OCI-LY7 (cell line): Measurements from ENCODE around the gene SPATA31D3.
"Not testable (repeated sequence)": the region's sequence is repeated elsewhere in the genome, so short reads cannot be mapped to it uniquely, and the experiment has no call there.

Experiments
- EZH2phosphoT487 ChIP-seq: fragments of 200-600 bp; sonication (generic); IDR thresholded peaks from 2 replicates; pipeline ENCODE4 v1.6.1; 2018; ENCODE audit warnings: low read depth, borderline replicate concordance, mild to moderate bottlenecking, mixed run types, antibody characterized with exemption, low read length, moderate library complexity, mixed read lengths
- TF ChIP-seq, protein P1 (sequence below): fragments of 200-600 bp; sonication (generic); conservative IDR thresholded peaks from 2 replicates; pipeline ENCODE4 v1.5.1; 2014; ENCODE audit warnings: mild to moderate bottlenecking, antibody characterized with exemption, low read length, moderate library complexity, mixed read lengths

DNA sequence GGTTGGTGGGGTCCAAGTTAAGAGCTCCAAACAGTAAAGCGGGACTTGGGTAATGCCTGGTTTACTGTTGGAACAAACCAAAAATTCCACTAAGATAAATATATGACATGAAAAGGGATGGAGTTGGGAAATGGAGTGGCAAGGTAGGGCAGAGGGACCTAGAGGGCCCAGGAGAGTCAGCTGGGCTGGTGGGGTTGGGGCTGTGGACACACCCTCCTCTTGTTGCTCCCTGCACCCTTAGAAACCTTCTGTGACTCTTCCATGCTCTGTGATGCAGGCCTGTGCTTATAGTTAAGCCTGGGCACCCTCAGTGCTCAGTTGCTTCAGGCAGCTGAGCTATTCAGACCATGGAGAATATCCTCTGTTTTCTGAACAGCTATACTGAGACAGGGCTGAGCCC is 45.2 kb downstream of the SPATA31D3 start, which contains the start of gene SPATA31D1:
- TF ChIP-seq, protein P1, sequence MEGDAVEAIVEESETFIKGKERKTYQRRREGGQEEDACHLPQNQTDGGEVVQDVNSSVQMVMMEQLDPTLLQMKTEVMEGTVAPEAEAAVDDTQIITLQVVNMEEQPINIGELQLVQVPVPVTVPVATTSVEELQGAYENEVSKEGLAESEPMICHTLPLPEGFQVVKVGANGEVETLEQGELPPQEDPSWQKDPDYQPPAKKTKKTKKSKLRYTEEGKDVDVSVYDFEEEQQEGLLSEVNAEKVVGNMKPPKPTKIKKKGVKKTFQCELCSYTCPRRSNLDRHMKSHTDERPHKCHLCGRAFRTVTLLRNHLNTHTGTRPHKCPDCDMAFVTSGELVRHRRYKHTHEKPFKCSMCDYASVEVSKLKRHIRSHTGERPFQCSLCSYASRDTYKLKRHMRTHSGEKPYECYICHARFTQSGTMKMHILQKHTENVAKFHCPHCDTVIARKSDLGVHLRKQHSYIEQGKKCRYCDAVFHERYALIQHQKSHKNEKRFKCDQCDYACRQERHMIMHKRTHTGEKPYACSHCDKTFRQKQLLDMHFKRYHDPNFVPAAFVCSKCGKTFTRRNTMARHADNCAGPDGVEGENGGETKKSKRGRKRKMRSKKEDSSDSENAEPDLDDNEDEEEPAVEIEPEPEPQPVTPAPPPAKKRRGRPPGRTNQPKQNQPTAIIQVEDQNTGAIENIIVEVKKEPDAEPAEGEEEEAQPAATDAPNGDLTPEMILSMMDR: not testable (repeated sequence)
- not testable (repeated sequence) for TF ChIP-seq EZH2phosphoT487
